SH-SY5Y (cell line): ENCODE measurements around the gene ATAD3C.

Source experiments
- GATA2 ChIP-seq: IDR thresholded peaks from 2 replicates; pipeline ENCODE4 v1.6.1; 2011; ENCODE audit warnings: mild to moderate bottlenecking, low read depth, low read length
- GATA3 ChIP-seq: IDR thresholded peaks from 2 replicates; pipeline ENCODE4 v1.6.1; 2011; ENCODE audit warnings: low read depth, mild to moderate bottlenecking, low read length, moderate library complexity

ATAD3C gene

DNA sequence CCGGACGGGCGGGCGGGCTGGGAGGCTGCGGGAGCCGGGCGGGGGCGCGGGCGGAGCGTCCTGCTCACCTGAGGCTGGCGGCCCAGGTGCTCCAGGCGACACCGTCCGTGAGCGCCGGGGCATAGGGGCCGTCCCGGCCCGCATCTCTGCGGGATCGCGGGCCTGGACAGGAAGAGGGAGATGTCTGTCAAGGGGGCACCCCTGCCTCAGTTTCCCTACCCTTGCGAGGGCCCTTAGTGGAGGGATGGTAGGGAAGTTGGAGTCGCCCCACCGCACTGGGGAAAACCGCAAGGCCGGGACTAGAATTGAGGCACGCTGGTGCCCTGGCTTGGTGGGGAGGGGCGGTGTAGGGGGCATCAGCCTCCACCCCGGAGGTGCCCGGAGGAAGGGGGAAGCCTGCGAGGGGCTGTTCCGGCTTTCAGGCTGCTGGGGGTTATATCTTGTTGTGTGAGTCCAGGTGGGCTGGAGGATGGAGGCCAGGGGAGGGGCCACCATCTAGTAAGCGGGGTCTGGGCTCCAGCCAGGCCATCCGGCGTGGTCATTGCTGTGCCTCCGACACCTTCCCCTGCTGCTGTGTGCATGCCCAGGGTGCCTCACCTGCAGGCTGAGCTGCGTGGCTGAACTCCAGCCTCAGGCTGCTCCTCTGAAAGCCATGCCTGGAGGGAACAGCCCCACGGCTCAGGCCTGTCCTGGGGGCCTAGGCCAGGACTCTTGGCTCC lies 13.4 kb upstream of the ATAD3C start:
- TF ChIP-seq GATA2 (no peak), GATA3 (no peak)

DNA sequence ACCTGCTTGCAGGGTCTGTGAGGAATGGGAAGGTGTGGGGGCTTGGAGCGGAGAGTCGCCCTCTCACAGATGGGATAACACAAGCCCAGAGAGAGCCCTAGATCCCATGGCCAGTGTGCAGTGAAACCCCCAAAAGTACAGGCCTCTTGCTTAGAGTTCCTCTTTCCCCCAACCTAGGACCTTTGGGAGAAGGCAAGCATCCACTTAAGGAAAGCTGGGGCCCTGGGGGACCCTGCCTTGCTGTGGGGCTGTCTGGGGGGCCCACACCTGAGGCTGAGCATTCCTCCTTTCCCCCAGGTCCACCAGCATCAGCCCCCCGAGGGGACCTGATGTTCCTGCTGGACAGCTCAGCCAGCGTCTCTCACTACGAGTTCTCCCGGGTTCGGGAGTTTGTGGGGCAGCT lies 12.9 kb upstream of the ATAD3C start:
- no peak for TF ChIP-seq GATA2
- no peak for TF ChIP-seq GATA3

DNA sequence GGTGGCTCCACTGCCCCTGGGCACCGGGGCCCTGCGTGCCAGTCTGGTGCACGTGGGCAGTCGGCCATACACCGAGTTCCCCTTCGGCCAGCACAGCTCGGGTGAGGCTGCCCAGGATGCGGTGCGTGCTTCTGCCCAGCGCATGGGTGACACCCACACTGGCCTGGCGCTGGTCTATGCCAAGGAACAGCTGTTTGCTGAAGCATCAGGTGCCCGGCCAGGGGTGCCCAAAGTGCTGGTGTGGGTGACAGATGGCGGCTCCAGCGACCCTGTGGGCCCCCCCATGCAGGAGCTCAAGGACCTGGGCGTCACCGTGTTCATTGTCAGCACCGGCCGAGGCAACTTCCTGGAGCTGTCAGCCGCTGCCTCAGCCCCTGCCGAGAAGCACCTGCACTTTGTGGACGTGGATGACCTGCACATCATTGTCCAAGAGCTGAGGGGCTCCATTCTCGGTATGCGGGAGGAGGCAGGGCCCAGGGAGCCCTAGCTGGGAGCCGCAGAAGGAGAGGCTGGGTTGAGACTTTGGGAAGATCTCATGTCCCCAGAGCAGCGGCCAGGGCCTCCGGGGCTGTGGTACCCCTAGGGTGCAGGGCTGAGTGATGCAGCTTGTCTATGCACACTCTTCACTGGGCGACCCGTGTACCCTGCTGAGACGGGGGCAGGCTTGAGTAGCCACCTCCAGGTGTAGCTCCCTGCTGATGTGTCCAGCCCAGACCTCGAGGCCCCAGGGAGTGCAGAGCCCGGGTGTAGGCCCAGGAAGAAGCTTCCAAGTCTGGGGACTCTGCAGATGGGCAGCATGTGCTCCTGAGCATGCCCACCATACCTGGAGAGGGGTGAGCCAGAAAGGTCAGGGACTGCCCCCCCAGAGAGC lies 12.2 kb upstream of the ATAD3C start:
- TF ChIP-seq GATA3 (no peak), GATA2 (no peak)

DNA sequence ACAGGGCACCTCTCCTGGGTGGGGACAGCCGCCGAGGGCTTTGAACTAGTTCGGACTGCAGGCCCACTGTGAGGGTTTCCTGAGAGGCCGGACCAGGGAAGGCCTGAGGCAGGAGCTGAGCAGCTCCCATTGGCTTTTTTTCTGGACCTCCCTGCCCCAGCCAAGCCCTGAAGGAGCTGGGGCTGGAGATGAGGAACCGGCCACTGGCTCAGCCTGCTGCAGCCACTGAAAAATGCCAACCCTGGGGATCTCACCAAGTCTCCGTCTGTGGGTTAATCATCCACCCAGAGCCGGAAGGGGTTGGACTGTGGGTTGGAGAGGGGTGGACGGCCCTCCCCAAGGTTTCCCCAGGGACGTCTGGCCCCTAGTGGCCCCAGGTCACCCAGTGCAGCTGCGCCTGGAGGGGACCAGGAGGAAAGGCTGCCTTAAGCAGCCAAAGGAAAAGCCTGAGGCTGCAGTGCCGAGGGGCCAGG lies 11.5 kb upstream of the ATAD3C start:
- TF ChIP-seq GATA3, result no peak
- no peak for TF ChIP-seq GATA2

DNA sequence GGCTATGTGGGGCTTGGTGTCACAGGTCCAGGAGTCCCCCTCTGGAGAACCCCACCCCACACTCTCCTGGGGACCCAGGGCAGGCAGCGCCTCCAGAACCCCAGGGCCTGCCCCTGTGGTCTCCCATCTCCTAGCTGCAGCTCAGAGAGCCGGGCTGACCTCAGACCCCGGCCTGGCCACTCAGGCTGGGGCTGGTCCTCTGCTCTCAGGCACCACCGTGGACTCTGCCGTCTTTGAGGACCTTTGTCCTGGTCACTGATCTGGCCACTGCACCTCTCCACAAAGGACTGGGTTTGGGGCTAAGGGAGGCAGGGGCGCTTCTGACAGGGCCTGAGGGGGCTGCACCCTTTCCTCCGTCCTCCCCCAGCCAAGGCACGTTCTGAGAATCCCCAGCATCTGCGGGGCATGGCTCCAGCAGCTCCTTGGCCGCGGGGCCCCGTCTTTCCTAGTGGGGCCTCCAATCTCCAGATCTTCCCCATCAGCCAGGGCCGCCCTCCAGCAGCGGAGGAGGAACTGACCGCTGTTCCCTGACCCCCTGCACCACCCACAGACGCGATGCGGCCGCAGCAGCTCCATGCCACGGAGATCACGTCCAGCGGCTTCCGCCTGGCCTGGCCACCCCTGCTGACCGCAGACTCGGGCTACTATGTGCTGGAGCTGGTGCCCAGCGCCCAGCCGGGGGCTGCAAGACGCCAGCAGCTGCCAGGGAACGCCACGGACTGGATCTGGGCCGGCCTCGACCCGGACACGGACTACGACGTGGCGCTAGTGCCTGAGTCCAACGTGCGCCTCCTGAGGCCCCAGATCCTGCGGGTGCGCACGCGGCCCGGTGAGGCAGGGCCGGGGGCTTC lies 10.7 kb upstream of the ATAD3C start:
- TF ChIP-seq GATA3, result no peak
- no peak for TF ChIP-seq GATA2

DNA sequence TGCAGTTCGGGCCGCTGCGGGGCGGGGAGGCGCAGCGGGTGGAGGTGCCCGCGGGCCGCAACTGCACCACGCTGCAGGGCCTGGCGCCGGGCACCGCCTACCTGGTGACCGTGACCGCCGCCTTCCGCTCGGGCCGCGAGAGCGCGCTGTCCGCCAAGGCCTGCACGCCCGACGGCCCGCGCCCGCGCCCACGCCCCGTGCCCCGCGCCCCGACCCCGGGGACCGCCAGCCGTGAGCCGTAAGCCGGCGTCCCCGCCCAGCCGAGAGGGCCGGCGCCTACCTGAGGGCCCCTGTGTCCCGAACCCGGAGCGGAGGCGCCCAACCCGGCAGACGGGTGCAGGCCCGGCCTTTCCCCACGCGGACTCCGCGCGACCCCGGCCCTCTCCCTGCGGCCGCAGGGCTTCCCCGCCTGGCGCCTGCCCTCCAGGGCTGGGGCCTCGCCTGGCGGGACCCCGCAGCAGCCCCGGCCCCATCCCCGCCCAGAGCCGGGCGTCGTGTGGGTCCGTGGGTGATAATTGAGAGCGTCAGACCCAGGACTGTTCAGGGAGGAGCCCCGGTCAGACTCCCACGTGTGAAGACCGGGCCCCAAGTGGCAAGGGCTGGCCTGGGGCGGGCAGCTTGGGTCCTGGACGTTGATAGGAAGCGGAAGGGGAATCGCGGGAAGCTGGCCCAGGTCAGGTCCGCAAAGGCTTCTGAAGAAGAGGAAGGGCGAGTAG lies 9.8 kb upstream of the ATAD3C start:
- TF ChIP-seq GATA3, result no peak
- no peak for TF ChIP-seq GATA2

DNA sequence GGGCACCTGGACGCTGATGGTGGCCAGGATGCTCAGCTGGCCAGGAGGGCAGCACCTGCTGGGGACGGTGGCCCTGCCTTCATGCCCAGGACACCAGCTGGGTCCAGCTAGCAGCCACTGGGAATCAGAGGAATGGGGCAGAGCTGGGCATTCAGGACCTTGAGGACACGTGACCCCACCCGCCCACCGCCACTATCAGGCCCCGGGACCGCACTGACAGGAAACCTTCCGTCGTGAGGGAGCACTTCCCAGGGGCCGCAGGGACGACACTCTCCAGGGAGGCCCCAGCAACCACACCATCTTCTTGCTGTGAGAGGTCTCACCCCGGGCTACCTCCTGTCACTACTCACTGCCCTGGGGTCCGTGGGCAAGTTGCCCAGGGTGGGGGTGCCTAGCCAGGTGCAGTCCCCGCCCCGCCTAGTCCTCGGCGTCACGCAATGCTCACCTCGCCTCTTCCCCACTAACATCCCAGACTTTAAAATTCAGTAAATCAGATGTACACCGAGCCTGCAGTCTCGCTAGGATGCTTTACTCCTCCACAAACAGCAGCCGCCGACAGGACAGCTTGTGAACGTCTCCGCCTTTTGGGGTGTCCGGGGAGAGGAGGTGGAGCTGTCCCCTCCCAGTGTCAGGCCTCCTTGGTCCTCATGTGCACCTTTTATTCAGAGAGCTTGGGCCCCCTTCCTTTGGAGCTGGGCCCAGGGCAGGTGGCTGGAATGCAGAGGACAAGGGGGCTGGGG lies 9.1 kb upstream of the ATAD3C start:
- TF ChIP-seq GATA2 (no peak), GATA3 (no peak)

DNA sequence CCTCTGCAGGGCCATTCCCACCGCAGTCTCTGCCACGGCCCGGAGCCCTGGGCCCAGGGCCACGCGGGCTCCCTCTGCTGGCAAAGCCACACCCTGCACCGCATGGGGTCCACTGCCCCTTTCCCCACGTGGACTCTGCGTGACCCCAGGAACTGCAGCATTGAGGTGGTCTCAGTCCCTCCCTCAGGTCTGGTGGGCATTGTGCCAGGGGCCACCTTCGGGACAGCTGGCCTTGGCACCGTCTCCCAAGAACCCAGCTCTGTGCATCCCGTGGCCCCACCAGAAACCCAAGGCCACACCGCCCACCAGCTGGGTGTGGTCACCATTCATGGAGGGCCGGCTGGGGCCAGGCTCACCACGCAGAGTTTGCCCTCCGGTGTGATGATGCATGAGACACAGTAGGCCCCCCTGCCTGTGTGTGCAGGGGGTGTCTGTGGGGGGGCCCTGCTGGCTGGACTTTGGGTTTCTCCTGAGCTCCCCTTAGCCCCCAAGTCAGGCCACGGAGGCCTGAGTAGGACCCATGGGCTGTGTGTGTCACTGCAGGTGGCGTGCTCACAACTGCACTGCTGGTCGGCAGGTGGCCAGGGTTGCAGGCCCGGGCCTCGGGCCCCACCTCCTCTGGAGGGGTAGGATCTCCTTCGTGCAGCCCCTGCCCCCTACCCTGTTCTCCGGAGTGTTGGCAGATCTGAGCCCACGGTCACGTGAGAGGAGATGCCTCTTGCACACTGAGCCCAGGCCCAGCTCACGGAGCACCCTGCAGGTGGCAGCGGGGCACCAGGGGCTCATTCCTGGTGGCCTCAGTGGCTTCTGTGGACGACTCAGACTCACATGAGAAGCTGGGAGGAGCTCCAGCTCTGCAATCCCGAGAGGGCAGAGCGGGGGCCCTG lies 8.2 kb upstream of the ATAD3C start:
- TF ChIP-seq GATA3 (no peak), GATA2 (no peak)

DNA sequence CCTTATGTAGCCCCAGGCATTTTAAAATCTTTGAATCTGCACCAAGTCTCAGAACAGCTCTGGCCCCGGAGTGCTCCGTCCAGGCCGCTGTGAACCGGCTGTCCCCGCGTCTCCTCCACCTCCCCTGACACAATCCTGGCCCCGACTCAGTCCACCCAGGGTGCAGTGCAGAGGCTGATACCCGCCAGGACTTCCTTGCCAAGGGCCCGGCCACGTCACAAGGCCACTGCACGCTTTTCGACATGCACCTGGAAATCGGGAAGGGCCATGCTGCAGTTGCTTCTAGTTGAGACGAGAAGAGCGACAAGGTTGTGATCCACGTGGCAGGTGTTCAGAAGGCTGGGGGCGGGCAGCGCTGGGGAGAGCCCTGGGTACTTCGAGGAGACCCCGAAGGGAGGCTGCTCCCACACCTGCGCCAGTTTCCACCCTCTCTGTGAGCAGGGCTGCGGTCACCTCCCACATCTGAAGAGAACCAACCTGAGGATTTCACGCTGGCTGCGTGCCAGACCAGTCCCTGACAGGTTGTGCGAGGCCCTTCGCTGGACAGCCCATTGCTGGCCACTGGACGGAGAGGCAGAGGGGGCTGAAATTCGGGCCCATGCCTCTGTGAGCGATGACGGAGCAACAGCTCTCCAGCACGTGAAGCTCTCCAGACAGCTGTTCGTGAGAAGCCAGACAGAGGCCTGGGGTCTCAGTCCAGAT lies 7.3 kb upstream of the ATAD3C start:
- TF ChIP-seq GATA2 (no peak), GATA3 (no peak)

DNA sequence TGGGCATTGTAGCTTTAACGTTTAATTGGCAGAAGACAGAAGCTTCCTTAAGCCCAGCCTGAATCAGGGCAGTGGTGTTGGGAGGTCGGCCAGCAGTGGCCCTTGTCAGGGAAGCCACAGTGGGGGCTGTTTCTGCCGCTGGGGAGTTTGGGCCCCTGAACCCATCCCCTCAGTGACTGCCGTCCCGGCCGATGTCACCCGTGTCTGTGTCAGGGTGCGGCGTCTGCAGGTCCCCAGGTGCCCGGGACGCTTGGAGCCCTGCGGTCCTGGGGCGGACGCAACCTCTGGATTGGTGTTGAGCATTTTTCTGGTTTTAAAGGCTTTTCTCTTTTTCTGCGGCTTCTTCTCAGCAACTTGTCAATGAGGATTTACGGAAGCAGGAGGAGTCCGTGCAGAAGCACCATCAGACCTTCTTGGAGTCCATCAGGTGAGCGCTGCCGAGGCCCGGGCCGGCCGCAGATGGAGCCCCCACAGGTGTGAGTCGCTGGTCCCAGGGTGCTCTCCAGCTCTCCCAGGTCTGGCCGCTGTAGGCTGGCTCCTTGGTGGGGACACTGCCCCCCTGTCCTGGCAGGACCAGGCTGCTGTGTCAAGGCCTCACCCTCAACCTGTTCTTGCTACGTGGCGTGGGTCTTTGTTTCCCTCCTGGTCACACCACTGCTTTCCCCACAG lies 2.3 kb downstream of the ATAD3C start:
- no peak for TF ChIP-seq GATA3

DNA sequence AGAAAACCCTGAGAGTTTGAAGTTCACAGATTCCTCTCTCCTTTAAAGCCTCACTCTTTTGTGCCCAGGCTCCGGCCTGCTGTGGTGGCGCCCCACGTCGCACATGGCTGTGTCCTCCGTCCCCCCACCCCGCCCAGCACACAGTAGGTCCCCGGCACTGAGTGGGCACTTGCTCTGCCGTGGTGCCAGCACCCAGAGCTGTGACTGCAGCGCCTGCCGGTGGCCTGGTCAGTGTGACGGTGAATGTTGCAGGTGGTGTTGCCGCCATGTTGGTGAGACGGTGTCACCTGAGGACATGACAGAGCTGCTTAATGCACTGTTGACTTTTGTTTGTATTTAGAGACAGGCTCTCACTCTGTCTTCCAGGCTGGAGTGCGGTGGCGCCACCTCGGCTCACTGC lies 3.4 kb downstream of the ATAD3C start:
- TF ChIP-seq GATA3 (no peak), GATA2 (no peak)
